Measurements from ENCODE around the gene LRP1B.

The LRP1B gene

DNA sequence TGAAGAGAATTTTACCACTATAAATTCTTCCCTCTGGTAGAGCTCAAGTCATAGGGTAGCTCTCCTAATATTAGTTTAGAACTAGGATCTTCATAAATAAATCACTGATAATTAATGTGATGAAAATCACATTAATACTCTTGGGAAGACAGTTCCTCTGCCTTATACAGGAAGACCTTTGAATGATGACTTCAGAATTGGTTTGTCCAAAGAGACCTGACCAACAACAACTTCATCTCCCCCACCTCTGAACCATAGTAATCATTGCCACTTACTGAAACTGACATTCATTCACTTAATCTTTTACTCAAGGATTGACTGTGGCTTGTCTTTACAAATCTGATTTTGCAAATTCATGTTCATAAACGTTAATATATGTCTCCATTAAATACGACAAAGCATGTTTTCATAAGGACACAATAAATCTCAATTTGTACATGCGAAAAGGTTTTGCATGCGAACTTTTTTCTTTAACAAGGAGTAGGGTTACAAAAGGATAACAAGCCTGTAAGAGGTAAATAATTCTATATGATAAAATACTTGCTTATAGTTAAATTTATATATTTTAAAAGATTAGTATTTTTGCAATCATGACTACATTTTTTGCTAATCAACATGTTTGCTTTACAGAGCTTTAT lies 61.4 kb downstream of the LRP1B start:
- no peak for TF ChIP-seq CTCF (IDR thresholded peaks at IDR 0.05; ENCODE audit: control insufficient read depth, extremely low read depth, insufficient read depth)
- no peak for DNase-seq (ENCODE audit: low read depth)
- H3K4me3 ChIP-seq (ENCODE audit: low read depth, low read length) = no peak overlapping the region

DNA sequence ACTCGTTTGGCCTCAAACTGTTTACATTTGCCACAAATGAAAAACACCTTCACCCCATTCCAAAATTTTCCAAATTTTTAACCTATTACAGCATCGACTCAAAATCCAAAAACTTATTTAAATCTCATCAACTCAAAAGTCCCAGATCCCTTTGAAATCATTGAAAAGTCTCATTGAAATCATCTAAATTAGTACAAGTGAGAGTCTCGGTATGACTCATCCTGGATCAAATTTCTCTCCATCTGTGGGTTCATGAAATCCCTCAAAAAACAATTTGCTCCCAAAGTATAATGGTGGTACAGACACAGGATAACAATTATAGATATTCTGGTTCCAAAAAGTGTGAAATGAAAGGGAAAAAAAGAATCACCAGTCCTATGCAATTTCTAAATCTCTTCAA lies 65.1 kb downstream of the LRP1B start:
- H3K4me3 ChIP-seq (ENCODE audit: low read depth, low read length) = no peak overlapping the region
- no peak for DNase-seq (ENCODE audit: low read depth)
- no peak for TF ChIP-seq CTCF (IDR thresholded peaks at IDR 0.05; ENCODE audit: control insufficient read depth, extremely low read depth, insufficient read depth)

DNA sequence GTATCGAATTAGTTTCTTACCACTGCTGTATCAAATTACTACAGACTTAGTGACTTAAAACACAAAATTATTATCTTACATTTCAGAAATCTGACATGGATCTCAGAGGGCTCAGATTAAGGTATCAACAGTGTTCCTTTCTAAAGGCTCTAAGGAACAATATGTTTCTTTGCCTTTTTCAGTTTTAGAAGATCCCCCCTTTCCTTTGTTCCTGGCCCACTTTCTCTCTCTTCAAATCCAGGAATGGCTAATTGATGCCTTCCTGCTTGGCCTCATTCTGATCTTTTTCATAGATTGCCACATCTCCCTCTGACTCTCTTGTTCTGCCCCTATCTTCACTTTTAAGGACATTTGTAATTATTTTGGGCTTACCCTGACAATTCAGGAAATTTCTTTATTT lies 65.7 kb downstream of the LRP1B start:
- DNase-seq (ENCODE audit: low read depth) = no peak
- H3K4me3 ChIP-seq (ENCODE audit: low read depth, low read length) = no peak overlapping the region
- no peak for TF ChIP-seq CTCF (IDR thresholded peaks at IDR 0.05; ENCODE audit: control insufficient read depth, extremely low read depth, insufficient read depth)

- TF ChIP-seq CTCF (IDR thresholded peaks at IDR 0.05; ENCODE audit: control insufficient read depth, extremely low read depth, insufficient read depth) = no peak
- H3K4me3 ChIP-seq (ENCODE audit: low read depth, low read length) = no peak overlapping the region
- DNase-seq (ENCODE audit: low read depth) = no peak
Measured at GRCh38 chr2:142061733-142062132, 69.1 kb downstream of the LRP1B start.

- no peak for TF ChIP-seq CTCF (IDR thresholded peaks at IDR 0.05; ENCODE audit: control insufficient read depth, extremely low read depth, insufficient read depth)
- H3K4me3 ChIP-seq (ENCODE audit: low read depth, low read length) = no peak overlapping the region
- no peak for DNase-seq (ENCODE audit: low read depth)
Measured at GRCh38 chr2:142058149-142058548, 72.7 kb downstream of the LRP1B start.

GRCh38 chr2:142056784-142057183 lies 74.0 kb downstream of the LRP1B start:
- H3K4me3 ChIP-seq (ENCODE audit: low read depth, low read length) = no peak overlapping the region
- no peak for TF ChIP-seq CTCF (IDR thresholded peaks at IDR 0.05; ENCODE audit: control insufficient read depth, extremely low read depth, insufficient read depth)
- DNase-seq (ENCODE audit: low read depth) = no peak

DNA sequence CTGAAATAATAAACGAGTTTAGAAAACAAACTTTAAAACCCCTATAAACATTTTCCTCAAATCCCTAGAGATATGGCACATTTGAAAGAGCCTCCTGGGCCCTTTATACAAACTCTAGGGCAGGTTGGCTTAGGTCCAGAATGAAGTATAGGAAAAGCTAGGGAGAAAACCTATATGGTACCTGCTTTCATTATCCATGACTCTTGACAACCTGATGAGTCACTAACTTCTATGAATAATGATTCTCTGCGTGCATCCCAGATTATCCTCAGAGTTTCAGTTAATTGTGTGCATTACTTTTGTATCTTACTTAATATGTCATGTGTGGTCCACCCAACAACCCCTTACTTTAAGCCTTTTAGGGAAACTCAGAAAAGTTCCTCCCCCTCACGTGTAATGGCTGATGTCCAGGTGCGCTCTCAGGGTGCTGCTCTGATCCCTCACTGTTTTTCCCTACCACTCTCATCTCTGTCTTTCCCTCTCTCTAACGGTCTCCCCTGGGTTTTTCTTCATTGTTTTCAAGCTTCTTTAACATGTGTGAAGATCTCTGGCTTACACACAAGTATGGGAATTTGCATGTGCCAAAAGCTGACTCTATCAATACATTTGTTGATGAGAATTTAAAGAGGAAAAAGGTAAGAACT lies 78.5 kb downstream of the LRP1B start:
- DNase-seq (ENCODE audit: low read depth) = no peak

More for the DNA sequence above, 78.5 kb downstream of the LRP1B start:
- no peak for TF ChIP-seq CTCF (IDR thresholded peaks at IDR 0.05; ENCODE audit: control insufficient read depth, extremely low read depth, insufficient read depth)
- no peak overlapping the region for H3K4me3 ChIP-seq (ENCODE audit: low read depth, low read length)

Measured in LNCaP clone FGC (cell line).